SU-DHL-6 (cell line): ENCODE data around the gene FOXM1.
"Not testable (repeated sequence)": the region's sequence is repeated elsewhere in the genome, so short reads cannot be mapped to it uniquely, and the experiment has no call there.

Experiments
- EZH2phosphoT487 ChIP-seq: fragments of 200-600 bp; sonication (generic), shearing (Covaris generic); conservative IDR thresholded peaks from 2 replicates; pipeline ENCODE4 v1.6.1; 2018; ENCODE audit warnings: mild to moderate bottlenecking, antibody characterized with exemption, low read length, moderate library complexity, mixed read lengths
- TF ChIP-seq, protein P1 (sequence below): fragments of 200-600 bp; sonication (generic); IDR thresholded peaks from one replicate; pipeline ENCODE4 v1.5.1; 2017; ENCODE audit warnings: antibody characterized with exemption, mild to moderate bottlenecking, low read length, moderate library complexity; ENCODE audit not compliant: insufficient read depth, poor library complexity, severe bottlenecking

DNA sequence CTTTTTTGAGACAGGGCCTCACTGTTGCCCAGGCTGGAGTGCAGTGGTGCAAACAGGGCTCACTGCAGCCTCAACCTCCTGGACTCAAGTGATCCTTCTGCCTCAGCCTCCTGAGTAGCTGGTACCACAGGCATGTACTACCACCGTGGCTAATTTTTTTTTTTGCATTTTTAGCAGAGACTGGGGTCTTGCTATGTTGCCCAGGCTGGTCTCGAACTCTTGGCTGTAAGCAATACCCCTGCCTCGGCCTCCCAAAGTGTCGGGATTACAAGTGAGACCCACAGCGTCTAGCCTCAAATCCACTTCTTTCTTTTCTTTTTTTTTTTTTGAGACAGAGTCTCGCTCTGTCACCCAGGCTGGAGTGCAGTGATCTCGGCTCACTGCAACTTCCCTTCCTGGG is 13.6 kb downstream of the FOXM1 start:
- TF ChIP-seq, protein P1, sequence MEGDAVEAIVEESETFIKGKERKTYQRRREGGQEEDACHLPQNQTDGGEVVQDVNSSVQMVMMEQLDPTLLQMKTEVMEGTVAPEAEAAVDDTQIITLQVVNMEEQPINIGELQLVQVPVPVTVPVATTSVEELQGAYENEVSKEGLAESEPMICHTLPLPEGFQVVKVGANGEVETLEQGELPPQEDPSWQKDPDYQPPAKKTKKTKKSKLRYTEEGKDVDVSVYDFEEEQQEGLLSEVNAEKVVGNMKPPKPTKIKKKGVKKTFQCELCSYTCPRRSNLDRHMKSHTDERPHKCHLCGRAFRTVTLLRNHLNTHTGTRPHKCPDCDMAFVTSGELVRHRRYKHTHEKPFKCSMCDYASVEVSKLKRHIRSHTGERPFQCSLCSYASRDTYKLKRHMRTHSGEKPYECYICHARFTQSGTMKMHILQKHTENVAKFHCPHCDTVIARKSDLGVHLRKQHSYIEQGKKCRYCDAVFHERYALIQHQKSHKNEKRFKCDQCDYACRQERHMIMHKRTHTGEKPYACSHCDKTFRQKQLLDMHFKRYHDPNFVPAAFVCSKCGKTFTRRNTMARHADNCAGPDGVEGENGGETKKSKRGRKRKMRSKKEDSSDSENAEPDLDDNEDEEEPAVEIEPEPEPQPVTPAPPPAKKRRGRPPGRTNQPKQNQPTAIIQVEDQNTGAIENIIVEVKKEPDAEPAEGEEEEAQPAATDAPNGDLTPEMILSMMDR: not testable (repeated sequence)
- not testable (repeated sequence) for TF ChIP-seq EZH2phosphoT487
